Measurements from ENCODE around the gene UGT1A3.

UGT1A3 gene

DNA sequence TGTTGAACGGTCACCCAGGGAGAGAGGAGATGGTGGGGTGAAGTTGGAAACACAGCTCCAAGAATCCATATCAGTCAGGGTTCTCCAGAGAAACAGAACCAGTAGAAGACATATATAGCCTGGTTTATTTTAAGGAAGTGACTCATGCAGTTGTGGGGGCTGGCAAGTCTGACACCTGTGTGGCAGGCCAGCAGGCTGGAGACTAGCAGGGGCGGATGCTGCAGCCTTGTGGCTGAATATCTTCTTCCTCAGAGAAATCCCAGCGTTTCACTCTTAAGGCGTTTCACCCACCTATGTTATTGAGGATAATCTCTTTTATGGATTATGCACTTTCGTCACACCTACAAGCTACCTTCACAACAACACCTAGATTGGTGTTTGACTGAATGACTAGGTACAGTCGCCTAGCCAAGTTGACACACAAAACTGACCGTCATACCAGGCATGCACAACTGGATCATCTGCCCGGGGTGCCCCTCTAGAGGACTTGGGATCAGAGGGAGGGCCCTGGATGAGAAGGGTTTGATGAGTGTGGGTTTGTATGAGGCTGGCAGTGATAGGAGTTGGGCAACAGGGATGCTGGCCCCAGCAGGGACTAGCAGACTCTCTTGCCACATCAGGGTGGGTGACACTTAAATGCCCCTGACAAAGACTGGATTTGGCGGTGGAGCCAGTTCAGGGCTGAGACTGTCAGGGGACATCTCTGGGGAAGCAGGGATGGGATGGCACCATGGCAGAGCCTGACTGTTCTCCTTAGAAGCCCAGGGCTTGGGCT is 72.7 kb downstream of the UGT1A3 start:
- Histone ChIP-seq H4K20me1 (no peaks in the 10 kb centered on the region), H3K4me1 (peaks cover 9% of the 10 kb centered on the region), H3K4me3 (no peak overlapping the region), H3K27ac (no peak overlapping the region), H3K36me3 (no peaks in the 10 kb centered on the region), H3K27me3 (no peaks in the 10 kb centered on the region), H3K9me3 (no peaks in the 10 kb centered on the region), H3K4me2 (peak overlapping the region; percentile 44), H3K9ac (no peak overlapping the region)
- TF ChIP-seq Cebpa-rat (IDR thresholded peaks at IDR 0.05), result no peak

DNA sequence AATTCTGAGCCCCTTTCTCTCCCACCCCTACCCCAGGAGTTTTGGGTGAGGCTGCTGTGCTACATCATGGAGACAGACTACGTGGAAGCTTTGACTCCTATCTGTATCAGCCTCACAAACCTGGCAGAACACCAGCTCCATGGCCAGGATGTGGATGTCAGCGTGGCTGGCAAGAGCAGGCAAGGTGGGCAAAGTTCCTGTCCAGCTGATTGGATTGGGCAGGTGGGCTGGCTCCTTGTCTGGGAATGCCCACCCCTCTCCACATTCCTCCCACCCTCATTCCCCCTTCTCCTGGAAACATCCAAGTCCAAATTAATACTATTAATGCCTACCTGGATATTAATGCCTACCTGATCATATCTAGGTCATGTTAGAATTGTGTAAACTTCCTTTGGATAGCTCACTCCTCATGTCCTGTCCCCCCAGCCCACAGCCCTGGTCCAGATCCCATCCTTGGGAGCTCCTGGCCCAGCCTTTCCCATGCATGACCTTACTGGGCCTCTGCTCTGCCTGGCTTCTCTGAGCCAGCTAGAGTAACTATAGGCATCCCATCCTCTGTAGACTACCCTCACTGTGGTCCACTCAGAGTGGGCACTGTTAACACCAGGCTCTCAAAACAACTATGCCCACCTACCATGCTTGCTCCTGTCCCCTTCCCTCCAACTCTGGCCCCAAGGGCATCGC is 73.4 kb downstream of the UGT1A3 start:
- Histone ChIP-seq H3K9ac (no peak overlapping the region), H3K27me3 (no peaks in the 10 kb centered on the region), H3K27ac (no peak overlapping the region), H3K4me2 (no peak overlapping the region), H3K9me3 (no peaks in the 10 kb centered on the region), H3K4me1 (peaks cover 9% of the 10 kb centered on the region), H4K20me1 (no peaks in the 10 kb centered on the region), H3K36me3 (no peaks in the 10 kb centered on the region), H3K4me3 (no peak overlapping the region)
- no peak for TF ChIP-seq Cebpa-rat (IDR thresholded peaks at IDR 0.05)

DNA sequence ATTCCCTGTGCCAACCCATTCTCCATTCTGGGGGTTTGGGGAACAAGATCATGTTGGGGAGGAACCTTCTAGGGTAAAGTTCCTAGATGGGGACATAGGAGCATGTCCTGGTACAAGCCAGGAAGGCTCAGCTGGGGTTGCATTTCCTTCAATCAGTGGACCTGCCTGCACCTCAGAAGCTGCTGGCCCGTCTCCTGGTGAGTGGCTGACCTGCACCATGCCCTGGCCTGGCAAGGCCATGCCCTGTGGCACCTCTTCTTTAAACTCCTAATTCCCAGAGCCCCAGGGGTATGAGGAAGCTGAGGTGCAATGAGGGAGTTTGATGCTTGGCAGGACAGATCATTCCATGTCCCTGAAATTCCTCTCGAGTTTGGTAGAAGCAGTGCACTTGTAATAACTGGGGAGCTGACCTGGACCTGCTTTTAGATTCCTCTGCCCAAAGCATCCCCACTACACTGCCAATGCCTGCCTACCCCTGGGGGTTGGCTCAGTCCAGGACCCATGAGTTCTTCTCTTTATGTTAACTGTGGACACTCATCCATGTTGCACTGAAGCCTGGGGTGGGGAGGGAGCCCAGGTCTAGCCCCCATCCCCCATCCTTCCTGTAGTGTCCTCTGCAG is 74.6 kb downstream of the UGT1A3 start:
- H3K4me3 ChIP-seq, result no peak overlapping the region
- no peak for TF ChIP-seq Cebpa-rat (IDR thresholded peaks at IDR 0.05)
- no peak overlapping the region for H3K9ac ChIP-seq

DNA sequence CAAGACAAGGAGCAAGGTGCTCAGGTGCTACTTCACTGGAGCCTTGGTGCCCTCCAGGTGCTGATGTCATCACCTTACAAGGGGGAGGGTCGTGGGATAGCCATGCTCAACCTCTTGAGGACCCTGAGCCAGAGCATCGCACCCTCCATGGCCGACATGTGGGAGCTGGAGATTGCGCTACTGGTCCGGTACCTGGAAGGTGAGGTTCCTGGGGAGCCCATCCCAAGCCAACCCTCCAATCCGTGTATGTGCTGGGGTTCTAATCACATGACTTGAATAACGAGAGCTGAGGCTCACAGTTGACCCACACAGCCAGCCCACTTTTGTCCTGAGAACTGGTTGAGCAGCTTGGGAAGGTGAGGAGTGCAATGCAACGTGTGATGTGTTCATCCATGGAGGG is 75.2 kb downstream of the UGT1A3 start:
- Histone ChIP-seq H3K36me3 (no peaks in the 10 kb centered on the region), H3K4me2 (no peak overlapping the region), H3K9me3 (no peaks in the 10 kb centered on the region), H3K27me3 (no peaks in the 10 kb centered on the region), H3K4me1 (peaks cover 9% of the 10 kb centered on the region), H3K27ac (no peak overlapping the region), H3K4me3 (no peak overlapping the region), H3K9ac (no peak overlapping the region), H4K20me1 (no peaks in the 10 kb centered on the region)
- TF ChIP-seq Cebpa-rat (IDR thresholded peaks at IDR 0.05), result no peak

More for the DNA sequence above, 74.6 kb downstream of the UGT1A3 start:
- Histone ChIP-seq H3K4me1 (peaks cover 9% of the 10 kb centered on the region), H3K4me2 (no peak overlapping the region), H3K36me3 (no peaks in the 10 kb centered on the region), H3K27ac (no peak overlapping the region), H3K9me3 (no peaks in the 10 kb centered on the region), H4K20me1 (no peaks in the 10 kb centered on the region), H3K27me3 (no peaks in the 10 kb centered on the region)

DNA sequence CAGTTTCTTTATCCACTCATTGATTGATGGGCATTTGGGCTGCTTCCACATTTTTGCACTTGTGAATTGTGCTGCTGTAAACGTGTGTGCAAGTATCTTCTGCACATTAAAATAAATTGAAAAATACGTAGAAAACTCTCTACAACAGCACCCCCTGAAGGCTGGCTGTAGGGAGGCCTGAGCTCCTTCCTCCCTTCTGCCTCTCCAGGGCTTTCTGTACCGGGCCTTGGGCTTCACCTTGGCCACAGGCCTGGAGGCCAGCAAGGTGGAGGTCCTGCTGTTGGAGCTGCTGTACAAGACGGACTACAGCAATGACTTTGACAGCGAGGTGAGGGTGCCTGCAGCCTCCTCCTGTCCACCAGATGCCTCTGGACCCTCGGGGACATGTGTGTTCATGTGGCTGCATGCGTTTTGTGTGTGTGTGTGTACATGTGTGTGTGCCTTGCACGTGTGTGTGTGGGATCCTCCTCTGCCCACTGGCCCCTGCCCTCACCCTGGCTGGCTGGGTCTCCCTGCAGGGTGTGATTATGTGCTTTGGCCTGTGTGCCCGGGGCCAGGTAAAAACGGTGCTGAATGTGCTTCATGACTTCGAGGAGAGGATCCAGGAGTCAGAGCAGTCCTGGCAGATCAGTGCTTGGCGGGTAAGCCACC is 78.5 kb downstream of the UGT1A3 start:
- Histone ChIP-seq H4K20me1 (no peaks in the 10 kb centered on the region), H3K27me3 (no peaks in the 10 kb centered on the region), H3K9ac (no peak overlapping the region), H3K4me2 (no peak overlapping the region), H3K9me3 (no peaks in the 10 kb centered on the region), H3K4me3 (no peak overlapping the region), H3K36me3 (no peaks in the 10 kb centered on the region), H3K27ac (no peak overlapping the region), H3K4me1 (no peaks in the 10 kb centered on the region)
- no peak for TF ChIP-seq Cebpa-rat (IDR thresholded peaks at IDR 0.05)

DNA sequence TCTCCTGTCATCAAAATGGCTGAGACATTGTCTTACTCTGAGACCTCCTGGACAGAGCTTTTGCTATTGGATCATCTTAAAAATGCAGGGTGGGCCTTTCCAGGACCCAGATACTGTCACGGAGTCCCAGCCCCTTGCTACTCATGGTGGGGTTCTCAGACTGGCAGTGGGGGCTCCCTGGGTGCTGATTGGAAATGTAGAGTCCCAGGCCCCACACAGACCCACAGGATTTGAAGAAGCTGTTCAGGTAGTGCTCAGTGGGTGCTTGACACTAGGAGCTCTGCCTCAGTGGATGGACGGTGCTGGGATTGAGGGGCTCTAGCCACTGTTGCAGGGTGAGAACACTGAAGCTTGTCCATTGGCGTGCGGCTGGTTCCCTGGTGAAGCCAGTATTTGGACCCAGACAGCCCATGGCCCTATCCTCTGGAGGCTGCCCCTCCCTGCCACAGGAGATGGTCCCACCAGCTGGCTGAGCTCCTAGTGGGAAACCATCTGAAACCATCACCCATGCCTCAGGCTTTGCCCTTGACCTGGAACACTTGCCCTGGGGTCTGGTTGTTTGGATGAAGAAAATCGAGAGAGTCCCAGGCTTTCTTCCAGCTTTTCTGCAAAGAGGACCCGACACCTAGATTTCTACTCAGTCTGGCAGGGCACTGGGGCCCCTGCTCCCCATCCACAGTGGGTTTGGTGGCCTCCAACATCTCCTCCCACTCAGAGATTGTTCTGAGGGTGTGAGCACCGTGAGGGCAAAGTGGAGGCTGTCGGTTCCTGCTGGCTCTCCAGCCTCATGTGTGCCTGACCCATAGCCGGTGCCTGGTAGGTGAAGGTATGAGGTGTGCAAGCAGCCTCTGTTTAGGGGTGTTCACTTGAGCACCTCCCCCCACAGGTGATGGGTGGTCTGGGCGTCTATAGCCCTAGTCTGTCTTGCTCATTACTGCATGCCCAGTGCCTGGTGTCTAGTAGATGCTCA is 79.4 kb downstream of the UGT1A3 start:
- no peak overlapping the region for H3K9ac ChIP-seq
- H3K4me1 ChIP-seq, result no peaks in the 10 kb centered on the region
- no peak overlapping the region for H3K4me2 ChIP-seq
- no peaks in the 10 kb centered on the region for H3K9me3 ChIP-seq
- H3K4me3 ChIP-seq, result no peak overlapping the region
- no peak overlapping the region for H3K27ac ChIP-seq
- no peaks in the 10 kb centered on the region for H3K36me3 ChIP-seq
- no peaks in the 10 kb centered on the region for H3K27me3 ChIP-seq
- H4K20me1 ChIP-seq, result no peaks in the 10 kb centered on the region
- no peak for TF ChIP-seq Cebpa-rat (IDR thresholded peaks at IDR 0.05)

DNA sequence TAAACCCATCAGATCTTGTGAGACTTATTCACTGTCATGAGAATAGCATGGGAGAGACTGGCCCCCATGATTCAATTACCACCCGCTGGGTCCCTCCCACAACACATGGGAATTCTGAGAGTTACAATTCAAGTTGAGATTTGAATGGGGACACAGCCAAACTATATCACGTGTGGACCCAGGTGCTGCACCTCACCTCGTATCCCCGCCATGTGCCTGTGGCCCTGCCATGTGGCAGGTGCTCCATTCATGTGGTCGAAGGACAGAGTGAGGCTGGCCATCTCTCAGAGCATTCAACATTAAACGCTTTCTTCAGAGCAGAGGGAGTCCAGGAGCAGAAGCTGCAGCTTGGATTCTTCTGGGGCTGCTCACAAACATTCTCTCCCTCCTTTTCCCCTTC is 81.5 kb downstream of the UGT1A3 start:
- Histone ChIP-seq H3K4me1 (no peaks in the 10 kb centered on the region), H3K36me3 (no peaks in the 10 kb centered on the region), H3K27me3 (no peaks in the 10 kb centered on the region), H3K9me3 (no peaks in the 10 kb centered on the region), H3K27ac (no peak overlapping the region), H3K4me2 (no peak overlapping the region), H4K20me1 (no peaks in the 10 kb centered on the region), H3K4me3 (no peak overlapping the region), H3K9ac (no peak overlapping the region)
- no peak for TF ChIP-seq Cebpa-rat (IDR thresholded peaks at IDR 0.05)

DNA sequence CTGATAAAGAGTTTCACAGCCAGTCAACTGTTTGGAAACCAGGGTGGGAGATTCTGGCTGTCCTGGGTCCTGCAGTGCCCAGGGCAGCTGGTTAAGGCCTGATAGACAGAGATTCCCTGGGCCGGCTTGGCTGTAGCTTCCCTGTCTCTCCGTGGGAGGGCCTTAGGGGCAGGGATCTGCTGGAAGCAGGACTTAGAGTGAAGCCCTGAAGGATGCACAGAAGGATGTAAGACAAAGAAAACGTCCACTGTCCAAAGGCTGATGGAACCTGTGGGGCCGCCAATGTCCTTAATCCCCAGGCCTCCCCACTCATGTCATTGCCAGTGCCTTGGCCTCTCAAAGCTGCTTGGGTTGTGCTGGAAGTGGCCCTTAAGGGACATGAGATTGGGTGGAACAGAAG is 82.2 kb downstream of the UGT1A3 start:
- H3K9me3 ChIP-seq, result no peaks in the 10 kb centered on the region
- H3K27ac ChIP-seq, result no peak overlapping the region
- no peak overlapping the region for H3K4me3 ChIP-seq
- no peaks in the 10 kb centered on the region for H4K20me1 ChIP-seq
- TF ChIP-seq Cebpa-rat (IDR thresholded peaks at IDR 0.05), result no peak
- H3K4me1 ChIP-seq, result no peaks in the 10 kb centered on the region
- no peaks in the 10 kb centered on the region for H3K36me3 ChIP-seq
- no peak overlapping the region for H3K4me2 ChIP-seq
- no peak overlapping the region for H3K9ac ChIP-seq
- H3K27me3 ChIP-seq, result no peaks in the 10 kb centered on the region

DNA sequence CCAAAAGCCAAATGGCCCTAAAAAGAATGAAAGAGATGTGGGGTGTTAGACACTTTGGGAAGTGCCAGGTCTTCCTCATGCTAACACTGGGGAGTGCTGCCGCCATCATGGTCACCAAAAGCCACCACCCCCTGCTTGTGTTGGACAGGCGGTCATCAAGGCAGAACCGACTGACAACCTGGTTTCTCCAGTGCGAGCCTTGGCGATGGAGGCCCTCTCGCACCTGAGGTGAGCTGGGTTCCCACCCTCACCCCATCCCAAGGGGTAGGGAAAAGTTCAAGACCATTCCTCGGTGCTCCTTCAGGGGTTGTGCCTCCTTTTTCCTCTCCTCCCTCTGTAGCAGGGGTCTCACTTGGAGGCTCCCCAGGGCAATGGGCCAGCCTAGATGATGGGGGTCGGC is 82.9 kb downstream of the UGT1A3 start:
- Histone ChIP-seq H3K27me3 (no peaks in the 10 kb centered on the region), H3K4me1 (peaks cover 5% of the 10 kb centered on the region), H4K20me1 (no peaks in the 10 kb centered on the region), H3K9ac (no peak overlapping the region), H3K9me3 (no peaks in the 10 kb centered on the region), H3K27ac (no peak overlapping the region), H3K4me2 (no peak overlapping the region), H3K36me3 (no peaks in the 10 kb centered on the region), H3K4me3 (no peak overlapping the region)
- no peak for TF ChIP-seq Cebpa-rat (IDR thresholded peaks at IDR 0.05)
